ENCODE measurements around the gene PHF20. TPM values are rescaled to one million over a fixed set of nuclear protein-coding genes. Genes with fewer than 3 reads are reported as not detected.

The PHF20 gene
- total and polyA plus RNA-seq, 2 of the 8 experiments (the other 6 are each of a cell fraction or from before 2014, with no cell fraction given), result 25.6 to 70.1 TPM

- no peak overlapping the region for H3K4ac ChIP-seq (replicated peaks; ENCODE audit: insufficient read length, low read depth, low read length)
- ChIA-PET POLR2A (ENCODE audit: partially characterized antibody) (interaction anchor here (1.1 to 1.7 kb wide), 4 partner anchors 9 to 98 kb away, joined by 3 to 6 read pairs (median 4); partner anchors contain the start of gene RBM39), CTCF (ENCODE audit: partially characterized antibody) (no interaction called here)
- H3K9ac ChIP-seq (replicated peaks in 1 of 4; ENCODE audit: extremely low read depth in 1 of 4, low read depth in 3 of 4, low read length in 3 of 4), result no peak overlapping the region
- TF ChIP-seq BCL11A (IDR thresholded peaks at IDR 0.05; ENCODE audit: low read depth in 2 of 2, low read length in 2 of 2), result no peak
- H2AK5ac ChIP-seq (ENCODE audit: low read depth, low read length), result no peak overlapping the region
- H3K56ac ChIP-seq (replicated peaks; ENCODE audit: insufficient read length, low read depth, low read length), result no peak overlapping the region
- no peak overlapping the region for H3K27ac ChIP-seq (ENCODE audit: low read depth, low read length)
- no peak overlapping the region for H3K23ac ChIP-seq (ENCODE audit: insufficient read length)
- H4K91ac ChIP-seq (replicated peaks; ENCODE audit: insufficient read length, low read length), result no peak overlapping the region
- H3K23me2 ChIP-seq (ENCODE audit: low read depth, low read length), result peaks cover 1% of the 10 kb centered on the region; the same call in 1 of the 2 replicates
- no peak overlapping the region for H2AFZ ChIP-seq (ENCODE audit: low read length)
- H3K9me3 ChIP-seq (ENCODE audit: insufficient read depth in 2 of 2, low read depth in 1 of 2, low read length in 1 of 2), result no peaks in the 10 kb centered on the region; a peak in 1 of 4 replicates
- H2BK12ac ChIP-seq (ENCODE audit: low read depth, low read length), result no peak overlapping the region
- H4K5ac ChIP-seq (ENCODE audit: insufficient read length, low read depth, low read length), result no peak overlapping the region
- FAIRE-seq, result no peak
- no peak overlapping the region for H3K4me3 ChIP-seq (ENCODE audit: extremely low read depth in 1 of 4, insufficient read depth in 2 of 4, low read depth in 3 of 4, low read length in 4 of 4)
- H3K4me2 ChIP-seq (ENCODE audit: insufficient read depth in 1 of 2, low read depth in 2 of 2, low read length in 2 of 2), result no peak overlapping the region
- no peak overlapping the region for H3K18ac ChIP-seq (ENCODE audit: extremely low read depth, low read length)
- H4K8ac ChIP-seq (ENCODE audit: extremely low read depth, insufficient read depth, low read length), result no peak overlapping the region
- H4K20me1 ChIP-seq (replicated peaks in 1 of 2; ENCODE audit: control insufficient read depth in 1 of 2, insufficient read depth in 2 of 2, low read length in 2 of 2), result no peaks in the 10 kb centered on the region
- no peaks in the 10 kb centered on the region for H3K27me3 ChIP-seq (replicated peaks in 1 of 4; ENCODE audit: control insufficient read depth in 3 of 4, extremely low read depth in 1 of 4, insufficient read depth in 3 of 4, low read length in 3 of 4)
- H2BK120ac ChIP-seq (replicated peaks; ENCODE audit: low read depth, low read length), result no peak overlapping the region
- H3K4me1 ChIP-seq (replicated peaks in 1 of 4; ENCODE audit: control insufficient read depth in 3 of 4, insufficient read depth in 4 of 4, low read length in 3 of 4), result peaks cover 0 to 4% (median 0%) of the 10 kb centered on the region in 4 experiments; a peak in 1 of 7 replicates
- no peaks in the 10 kb centered on the region for H3K79me1 ChIP-seq (ENCODE audit: low read depth, low read length)
- H3K36me3 ChIP-seq (ENCODE audit: control insufficient read depth in 2 of 4, insufficient read depth in 4 of 4, low read length in 3 of 4), result peaks cover 0 to 24% (median 7%) of the 10 kb centered on the region in 4 experiments; a peak in 6 of 8 replicates
- no peak overlapping the region for H2BK15ac ChIP-seq (ENCODE audit: low read length)
- H2BK5ac ChIP-seq (ENCODE audit: low read depth, low read length), result no peak overlapping the region
- H2BK20ac ChIP-seq (ENCODE audit: low read length), result no peak overlapping the region
- DNase-seq (ENCODE audit: low read depth in 1 of 2, low spot score in 2 of 2), result no peak
- H3K79me2 ChIP-seq (ENCODE audit: control insufficient read depth in 1 of 2, insufficient read depth in 2 of 2, low read length in 2 of 2), result peaks cover 0 to 4% of the 10 kb centered on the region in 2 experiments; a peak in 2 of 4 replicates
- H3K14ac ChIP-seq (ENCODE audit: insufficient read length), result no peak overlapping the region
- 93% methylated on average over 2 of the region's 2 CpGs; no CpG with 5 or more reads in 1 of the 2 experiments for WGBS, 2 experiments (ENCODE audit: extremely low coverage in 1 of 2, insufficient coverage in 1 of 2, insufficient read length in 1 of 2, insufficient replicate concordance in 2 of 2, low coverage in 1 of 2, low lambda C conversion rate in 2 of 2, missing lambda C conversion rate in 1 of 2)
Observed at GRCh38 chr20:35840421-35840820, 68.6 kb downstream of the PHF20 start.
